Neural cell (in vitro differentiated cells): ENCODE data around the gene ADCK2.

Experiments
- CTCF ChIP-seq: fragments of 450-650 bp; IDR thresholded peaks from 2 replicates; pipeline ENCODE4 v1.5.1; 2014; ENCODE audit warnings: antibody characterized with exemption, mild to moderate bottlenecking, moderate library complexity; ENCODE audit not compliant: poor library complexity, severe bottlenecking
- EP300 ChIP-seq: fragments of 450-650 bp; conservative IDR thresholded peaks from 2 replicates; pipeline ENCODE4 v1.6.1; 2014; ENCODE audit warnings: antibody characterized with exemption, mild to moderate bottlenecking, moderate library complexity; ENCODE audit not compliant: poor library complexity, severe bottlenecking
- MXI1 ChIP-seq: fragments of 450-650 bp; conservative IDR thresholded peaks from 2 replicates; pipeline ENCODE4 v1.6.1; 2014; ENCODE audit warnings: antibody characterized with exemption, mild to moderate bottlenecking; ENCODE audit not compliant: poor library complexity, severe bottlenecking
- POLR2AphosphoS5 ChIP-seq: IDR thresholded peaks from 2 replicates; pipeline ENCODE4 v1.6.1; 2012
- RAD21 ChIP-seq: fragments of 450-650 bp; conservative IDR thresholded peaks from 2 replicates; pipeline ENCODE4 v1.6.1; 2014; ENCODE audit warnings: antibody characterized with exemption, mild to moderate bottlenecking, moderate library complexity
- REST ChIP-seq: IDR thresholded peaks from 2 replicates; pipeline ENCODE4 v1.6.1; 2012; ENCODE audit warnings: borderline replicate concordance

- no peak for TF ChIP-seq REST
- TF ChIP-seq CTCF: no peak
- TF ChIP-seq RAD21: no peak
- no peak for TF ChIP-seq POLR2AphosphoS5
- no peak for TF ChIP-seq EP300
- no peak for TF ChIP-seq MXI1
These were observed 31.5 kb downstream of the ADCK2 start for GRCh38 chr7:140704205-140704604.
